ENCODE measurements around the gene ERBB2. TPM values are rescaled to one million over a fixed set of nuclear protein-coding genes. Genes with fewer than 3 reads are reported as not detected.

The ERBB2 gene
- total and polyA plus RNA-seq, 2 of the 13 experiments (the other 11 are each of a cell fraction or from before 2014, with no cell fraction given): 57.7 to 64.1 TPM

- Histone ChIP-seq H3K79me2 (ENCODE audit: insufficient read depth, low read length) (no peaks in the 10 kb centered on the region), H3K4me2 (ENCODE audit: low read depth, low read length) (peak overlapping the region; percentile 81), H2AFZ (ENCODE audit: low read length) (no peak overlapping the region), H3K4me1 (ENCODE audit: insufficient read depth, low read length) (peaks cover 75% of the 10 kb centered on the region), H3K36me3 (replicated peaks in 1 of 2; ENCODE audit: control insufficient read depth in 1 of 2, insufficient read depth in 2 of 2, low read length in 2 of 2) (no peaks in the 10 kb centered on the region; a peak in 1 of 5 replicates), H4K20me1 (ENCODE audit: insufficient read depth, low read length) (no peaks in the 10 kb centered on the region), H3K27ac (ENCODE audit: extremely low read length, insufficient read depth, low read length) (no peak overlapping the region), H3K4me3 (replicated peaks in 1 of 3; ENCODE audit: insufficient read depth in 1 of 3, low read depth in 2 of 3, low read length in 3 of 3) (peak overlapping the region; percentile 24 to 66 (median 46); a peak in 4 of 6 replicates), H3K27me3 (ENCODE audit: control insufficient read depth in 1 of 2, insufficient read depth in 2 of 2, low read length in 2 of 2) (peaks cover 11 to 51% of the 10 kb centered on the region in 2 experiments), H3K9me3 (ENCODE audit: low read length) (no peaks in the 10 kb centered on the region), H3K9ac (ENCODE audit: insufficient read depth, low read depth, low read length) (no peak overlapping the region)
- BruUV-seq (replicated peaks): no TSS peak
- ChIA-PET POLR2A (interaction anchor here (1.4 to 4.1 kb wide), 6 partner anchors 8 to 63 kb away, joined by 4 to 25 read pairs (median 7); partner anchors contain the start of gene MIEN1), CTCF (ENCODE audit: low intra/inter-chr PET ratio, low total read pairs) (interaction anchor here (1.0 to 8.5 kb wide), 5 partner anchors 14 to 87 kb away, joined by 3 to 136 read pairs (median 5); partner anchors contain the start of gene MIEN1)
- no peak for DNase-seq (ENCODE audit: low spot score)
- in situ Hi-C loops (cut with HindIII; ENCODE audit: extremely low pct_ligation_motif_present, low pct_unique_long_range_greater_than_20kb) (no loop called here), intact Hi-C loops (cut with micrococcal nuclease; ENCODE audit: unreplicated experiment) (no loop called here)
- peak; percentile 14 for ATAC-seq
- FAIRE-seq: no peak
- 15% methylated on average over 17 of the region's 49 CpGs for WGBS (ENCODE audit: low lambda C conversion rate)
- no peak for TF ChIP-seq HNF4A (CRISPR knock-in tag; IDR thresholded peaks at IDR 0.05)
- no peak for TF ChIP-seq ZNF569 (CRISPR knock-in tag; IDR thresholded peaks at IDR 0.05; ENCODE audit: borderline replicate concordance)
- no peak for TF ChIP-seq SNAPC2 (CRISPR knock-in tag; IDR thresholded peaks at IDR 0.05)
- TF ChIP-seq EZH2 (conservative IDR thresholded peaks at IDR 0.05; ENCODE audit: low read depth, low read length): peak; percentile 90
- TF ChIP-seq CBFB (CRISPR knock-in tag; IDR thresholded peaks at IDR 0.05): no peak
- no peak for TF ChIP-seq TEF (CRISPR knock-in tag; IDR thresholded peaks at IDR 0.05)
- TF ChIP-seq ZC3H13 (CRISPR knock-in tag; IDR thresholded peaks at IDR 0.05): no peak
- TF ChIP-seq, protein P1, sequence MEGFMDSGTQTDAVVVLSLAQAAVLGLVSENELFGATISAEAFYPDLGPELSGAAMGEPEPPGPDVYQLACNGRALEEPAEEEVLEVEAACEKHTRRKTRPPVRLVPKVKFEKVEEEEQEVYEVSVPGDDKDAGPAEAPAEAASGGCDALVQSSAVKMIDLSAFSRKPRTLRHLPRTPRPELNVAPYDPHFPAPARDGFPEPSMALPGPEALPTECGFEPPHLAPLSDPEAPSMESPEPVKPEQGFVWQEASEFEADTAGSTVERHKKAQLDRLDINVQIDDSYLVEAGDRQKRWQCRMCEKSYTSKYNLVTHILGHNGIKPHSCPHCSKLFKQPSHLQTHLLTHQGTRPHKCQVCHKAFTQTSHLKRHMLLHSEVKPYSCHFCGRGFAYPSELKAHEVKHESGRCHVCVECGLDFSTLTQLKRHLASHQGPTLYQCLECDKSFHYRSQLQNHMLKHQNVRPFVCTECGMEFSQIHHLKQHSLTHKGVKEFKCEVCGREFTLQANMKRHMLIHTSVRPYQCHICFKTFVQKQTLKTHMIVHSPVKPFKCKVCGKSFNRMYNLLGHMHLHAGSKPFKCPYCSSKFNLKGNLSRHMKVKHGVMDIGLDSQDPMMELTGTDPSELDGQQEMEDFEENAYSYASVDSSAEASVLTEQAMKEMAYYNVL (CRISPR knock-in tag; IDR thresholded peaks at IDR 0.05; ENCODE audit: borderline replicate concordance): no peak
- no peak for TF ChIP-seq SCMH1 (CRISPR knock-in tag; IDR thresholded peaks at IDR 0.05; ENCODE audit: borderline replicate concordance)
- TF ChIP-seq CTCF (CRISPR knock-in tag; IDR thresholded peaks at IDR 0.05): 0 out of 2 replicates have a peak, but pooled peaks have one; percentile 7
- TF ChIP-seq, protein P2, sequence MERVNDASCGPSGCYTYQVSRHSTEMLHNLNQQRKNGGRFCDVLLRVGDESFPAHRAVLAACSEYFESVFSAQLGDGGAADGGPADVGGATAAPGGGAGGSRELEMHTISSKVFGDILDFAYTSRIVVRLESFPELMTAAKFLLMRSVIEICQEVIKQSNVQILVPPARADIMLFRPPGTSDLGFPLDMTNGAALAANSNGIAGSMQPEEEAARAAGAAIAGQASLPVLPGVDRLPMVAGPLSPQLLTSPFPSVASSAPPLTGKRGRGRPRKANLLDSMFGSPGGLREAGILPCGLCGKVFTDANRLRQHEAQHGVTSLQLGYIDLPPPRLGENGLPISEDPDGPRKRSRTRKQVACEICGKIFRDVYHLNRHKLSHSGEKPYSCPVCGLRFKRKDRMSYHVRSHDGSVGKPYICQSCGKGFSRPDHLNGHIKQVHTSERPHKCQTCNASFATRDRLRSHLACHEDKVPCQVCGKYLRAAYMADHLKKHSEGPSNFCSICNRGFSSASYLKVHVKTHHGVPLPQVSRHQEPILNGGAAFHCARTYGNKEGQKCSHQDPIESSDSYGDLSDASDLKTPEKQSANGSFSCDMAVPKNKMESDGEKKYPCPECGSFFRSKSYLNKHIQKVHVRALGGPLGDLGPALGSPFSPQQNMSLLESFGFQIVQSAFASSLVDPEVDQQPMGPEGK (CRISPR knock-in tag; IDR thresholded peaks at IDR 0.05): 0 out of 2 replicates have a peak, but pooled peaks have one; percentile 28
- TF ChIP-seq IRF9 (CRISPR knock-in tag; IDR thresholded peaks at IDR 0.05; ENCODE audit: borderline replicate concordance): no peak
- TF ChIP-seq ZSCAN21 (CRISPR knock-in tag; IDR thresholded peaks at IDR 0.05; ENCODE audit: borderline replicate concordance): no peak
- TF ChIP-seq YY1 (IDR thresholded peaks at IDR 0.05; ENCODE audit: insufficient read depth, insufficient replicate concordance, low read depth, low read length): no peak
- TF ChIP-seq RBM39 (IDR thresholded peaks at IDR 0.05; ENCODE audit: low read depth, low read length, poor library complexity, severe bottlenecking): peak; percentile 18
Measured at GRCh38 chr17:39667262-39667944, 32.5 kb upstream of the ERBB2 start.
